K562 (cell line): ENCODE measurements around the gene IDH2. TPM values are rescaled to one million over a fixed set of nuclear protein-coding genes. Genes with fewer than 3 reads are reported as not detected.

Experiments
- ATAC-seq: fragments of 200-7000 bp; cut with Tn5 transposase; 3 replicates; pipeline ENCODE4 v1.9.1; 2020; ENCODE audit warnings: moderate library complexity
- BruUV-seq: library from RNA; stranded (reverse); fragments of 400-500 nt; replicated peaks from 2 replicates; lab custom pipeline; 2021; lab: Mats Ljungman, UMichigan
- CTCF ChIA-PET: fragments of 300-600 bp; formaldehyde crosslinking; extraction: SDS; loops from one replicate; lab custom pipeline; 2021; ENCODE audit warnings: low intra/inter-chr PET ratio; lab: Yijun Ruan, JAX
- POLR2A ChIA-PET: fragments of 300-600, 350-650 bp; sonication (Branson Sonifier 250); formaldehyde crosslinking; extraction: SDS; loops from one replicate; lab custom pipeline; 2021; ENCODE audit warnings: antibody characterized with exemption, inconsistent platforms; lab: Yijun Ruan, JAX
- DNase-seq, 4 experiments: peaks; one replicate each; pipeline versions ENCODE4 v3.0.0 to v3.0.0-alpha.2; 2011 to 2018; ENCODE audit warnings: low spot score in 3 of 4, mixed read lengths in 3 of 4; ENCODE audit errors: extremely low read depth in 1 of 4
- FAIRE-seq: peaks from 2 replicates; lab custom pipeline; 2011; peaks lifted over from hg19 to GRCh38; lab: Jason Lieb, UNC
- H2AFZ ChIP-seq: 2 replicates; pipeline ENCODE4 v1.6.0; 2011; ENCODE audit warnings: low read depth, low read length, control low read depth, inconsistent platforms
- H3K27ac ChIP-seq: fragments of 200-600 bp; 3 replicates; pipeline ENCODE4 v1.8.0; 2011; ENCODE audit warnings: low read depth, mild to moderate bottlenecking, control low read depth, inconsistent platforms, low read length, moderate library complexity, mixed read lengths; ENCODE audit errors: extremely low read depth
- H3K27me3 ChIP-seq, 2 experiments: fragments of 300-600 bp in 1 of 2; 2 replicates in 1 of 2; 3 replicates in 1 of 2; pipeline versions ENCODE4 v1.6.0 to v1.8.0; 2011; ENCODE audit warnings: inconsistent platforms in 2 of 2, low read length in 2 of 2, mild to moderate bottlenecking in 1 of 2, mixed read lengths in 1 of 2, moderate library complexity in 1 of 2; ENCODE audit not compliant: control insufficient read depth in 2 of 2, insufficient read depth in 2 of 2
- H3K36me3 ChIP-seq: fragments of 300-600 bp; 3 replicates; pipeline ENCODE4 v1.8.0; 2011; ENCODE audit warnings: mild to moderate bottlenecking, low read length, inconsistent platforms; ENCODE audit not compliant: control insufficient read depth, insufficient read depth
- H3K4me1 ChIP-seq, 2 experiments: fragments of 200-600 bp in 1 of 2; replicated peaks in 1 of 2; 2 replicates in 1 of 2; 3 replicates in 1 of 2; pipeline versions ENCODE4 v1.5.1 to v1.8.0; 2011; ENCODE audit warnings: inconsistent platforms in 2 of 2, low read length in 2 of 2, mild to moderate bottlenecking in 1 of 2, mixed read lengths in 1 of 2, moderate library complexity in 1 of 2; ENCODE audit not compliant: control insufficient read depth in 2 of 2, insufficient read depth in 2 of 2
- H3K4me2 ChIP-seq: 2 replicates; pipeline ENCODE4 v1.6.1; 2011; ENCODE audit warnings: low read length, control low read depth, inconsistent platforms, mixed read lengths; ENCODE audit not compliant: insufficient read depth
- H3K4me3 ChIP-seq: fragments of 200-600 bp; sonication (generic), shearing (Covaris generic); 2 replicates; pipeline ENCODE4 v1.5.1; 2016; ENCODE audit warnings: control low read depth, inconsistent platforms
- H3K79me2 ChIP-seq: fragments of 200-600 bp; 3 replicates; pipeline ENCODE4 v1.8.0; 2011; ENCODE audit warnings: low read length, inconsistent platforms; ENCODE audit not compliant: control insufficient read depth, insufficient read depth
- H3K9ac ChIP-seq, 2 experiments: 2 replicates each; pipeline versions ENCODE4 v1.6.0 to v1.6.1; 2011; ENCODE audit warnings: low read depth in 2 of 2, low read length in 2 of 2, control low read depth in 1 of 2, inconsistent platforms in 1 of 2, mild to moderate bottlenecking in 1 of 2, mixed read lengths in 1 of 2; ENCODE audit not compliant: insufficient read depth in 1 of 2
- H3K9me1 ChIP-seq: one replicate; pipeline ENCODE4 v1.6.0; 2011; ENCODE audit warnings: inconsistent platforms, mild to moderate bottlenecking, low read length, moderate library complexity; ENCODE audit not compliant: control insufficient read depth, insufficient read depth
- H3K9me3 ChIP-seq: replicated peaks from 2 replicates; pipeline ENCODE4 v1.5.1; 2011; ENCODE audit warnings: low read depth, low read length, inconsistent platforms; ENCODE audit not compliant: control insufficient read depth, insufficient read depth
- H4K20me1 ChIP-seq: replicated peaks from 2 replicates; pipeline ENCODE4 v1.6.1; 2011; ENCODE audit warnings: low read length, inconsistent platforms, mixed read lengths; ENCODE audit not compliant: control insufficient read depth, insufficient read depth
- CBX2 ChIP-seq: fragments of 200-600 bp; sonication (generic); IDR thresholded peaks from one replicate; pipeline ENCODE4 v1.6.1; 2012; ENCODE audit warnings: mild to moderate bottlenecking, low read length, inconsistent platforms; ENCODE audit not compliant: insufficient read depth, poor library complexity, severe bottlenecking
- CCNT2 ChIP-seq: IDR thresholded peaks from 2 replicates; pipeline ENCODE4 v1.6.1; 2011; ENCODE audit warnings: borderline replicate concordance, low read depth, mild to moderate bottlenecking, moderate library complexity, mixed read lengths, low read length; ENCODE audit not compliant: insufficient read length; ENCODE audit errors: extremely low read depth
- GABPA ChIP-seq: fragments of 200-800 bp; sonication (Bioruptor generic); conservative IDR thresholded peaks from 2 replicates; pipeline ENCODE4 v1.6.1; 2016; ENCODE audit warnings: low read depth, missing genetic modification characterization, missing compliant biosample characterization
- NFATC3 ChIP-seq: fragments of 450-650 bp; IDR thresholded peaks from 2 replicates; pipeline ENCODE4 v1.6.1; 2017; ENCODE audit warnings: mild to moderate bottlenecking
- RBM25 ChIP-seq: fragments of 200-400 bp; formaldehyde crosslinking; IDR thresholded peaks from 2 replicates; pipeline ENCODE4 v1.6.1; 2018; ENCODE audit warnings: low read length, low read depth, moderate library complexity; ENCODE audit not compliant: severe bottlenecking
- TAF1 ChIP-seq: IDR thresholded peaks from 2 replicates; pipeline ENCODE4 v1.6.1; 2011; ENCODE audit warnings: mild to moderate bottlenecking, low read length, moderate library complexity; ENCODE audit not compliant: insufficient read depth, control insufficient read depth, severe bottlenecking; ENCODE audit errors: extremely low read depth
- ZC3H8 ChIP-seq: fragments of 450-650 bp; IDR thresholded peaks from 2 replicates; pipeline ENCODE4 v1.6.1; 2017
- ZKSCAN1 ChIP-seq: fragments of 150-350 bp; IDR thresholded peaks from 2 replicates; pipeline ENCODE4 v1.6.1; 2016; ENCODE audit warnings: low read depth, low read length
- ZNF311 ChIP-seq: fragments of 250-450 bp; sonication (Bioruptor Pico); IDR thresholded peaks from 2 replicates; pipeline ENCODE4 v1.4.0; 2020; ENCODE audit warnings: mild to moderate bottlenecking, moderate library complexity
- WGBS: fragments of 100-300 bp; shearing (Covaris generic); methylation state at CpG from one replicate; pipeline ENCODE4 v1.1.6; 2016; ENCODE audit warnings: low coverage, mixed read lengths; ENCODE audit not compliant: insufficient coverage; ENCODE audit errors: missing lambda C conversion rate; 5-methylcytosine and 5-hydroxymethylcytosine counted together
- in situ Hi-C: fragments of 300-500 bp; cut with MboI; formaldehyde crosslinking; loops from 4 replicates; pipeline ENCODE4 v1.15.0; 2018; ENCODE audit warnings: inconsistent platforms, mixed read lengths
- intact Hi-C: fragments of 100-400 bp; cut with micrococcal nuclease; formaldehyde crosslinking; loops from 2 replicates; pipeline ENCODE4 v1.14.2; 2022
- polyA plus RNA-seq, 8 experiments: library from polyadenylated mRNA; depleted of rRNA in 4 of 8; stranded (reverse) in 5 of 8; unstranded in 3 of 8; fragments of >200 nt; fragmentation: Nextera tagmentation in 2 of 8; fragmentation: Illumina TruSeq in 1 of 8; extraction: Ambion mirVana in 2 of 8; extraction: Trizol in 1 of 8; gene quantifications; 2 replicates each; pipeline versions ENCODE4 v1.2.1 to v1.2.3, GENCODE V29; 2011 to 2014; ENCODE audit warnings: inconsistent platforms in 1 of 8, missing spikeins in 1 of 8
- total RNA-seq, 7 experiments: library from RNA; depleted of rRNA in 6 of 7; stranded (reverse); fragments of >200 nt in 6 of 7; fragmentation: Illumina TruSeq in 2 of 7; extraction: Trizol in 2 of 7; gene quantifications; 2 replicates each; pipeline versions ENCODE4 v1.2.1 to v1.2.3, GENCODE V29; 2011 to 2021; ENCODE audit warnings: low replicate concordance in 1 of 7
- TF ChIP-seq, protein P1 (sequence below): fragments of 450-650 bp; formaldehyde crosslinking; IDR thresholded peaks from 2 replicates; pipeline ENCODE4 v1.4.0; 2022; ENCODE audit warnings: missing genetic modification characterization
- TF ChIP-seq, protein P2 (sequence below): sonication (generic); formaldehyde crosslinking; IDR thresholded peaks from 2 replicates; pipeline ENCODE4 v1.8.1; 2023; ENCODE audit warnings: mild to moderate bottlenecking, missing genetic modification reagents
- TF ChIP-seq, protein P3 (sequence below): fragments of 450-650 bp; IDR thresholded peaks from 2 replicates; pipeline ENCODE4 v1.6.1; 2017; ENCODE audit warnings: antibody characterized with exemption
- TF ChIP-seq, protein P4 (sequence below), 2 experiments: fragments of 450-650 bp in 1 of 2; sonication (generic) in 1 of 2; formaldehyde crosslinking in 1 of 2; IDR thresholded peaks in 1 of 2; conservative IDR thresholded peaks in 1 of 2; 2 replicates each; pipeline versions ENCODE4 v1.6.1 to v1.8.1; 2016 to 2023; ENCODE audit warnings: mild to moderate bottlenecking in 2 of 2, moderate library complexity in 2 of 2, inconsistent platforms in 1 of 2, missing genetic modification reagents in 1 of 2

IDH2 gene
- total and polyA plus RNA-seq, 9 of the 15 experiments (the other 6 are each of a cell fraction or from before 2014, with no cell fraction given) = 0.70 to 99.9 (median 59.2) TPM

DNA sequence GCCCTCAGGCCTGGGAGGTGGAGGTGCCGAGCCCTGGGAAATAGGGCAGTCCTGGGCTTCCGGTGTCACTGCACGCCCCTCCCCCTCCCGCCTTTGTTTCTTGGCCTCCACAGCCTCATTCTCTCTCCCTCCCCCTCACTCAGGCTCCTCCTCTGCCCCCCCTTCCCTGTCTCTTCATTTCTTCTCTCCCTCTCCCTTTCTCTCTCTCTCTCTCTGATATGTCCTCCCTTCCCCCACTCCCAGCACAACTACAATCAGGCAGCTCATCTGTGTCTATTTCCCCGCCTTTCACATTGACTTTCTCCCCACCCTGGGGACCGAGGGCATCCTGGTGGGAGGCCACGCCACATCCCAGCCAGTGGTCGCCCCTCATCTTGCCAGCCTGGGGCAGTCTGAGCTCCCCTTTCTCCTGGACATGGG lies 40.2 kb downstream of the IDH2 start (continued):
- TF ChIP-seq ZC3H8 (no peak), TAF1 (peak; percentile 46), CBX2 (no peak), ZKSCAN1 (peak; percentile 5; the same call in 1 of the 2 replicates), GABPA (tag) (peak; percentile 57; the same call in 1 of the 2 replicates), NFATC3 (0 out of 2 replicates have a peak, but pooled peaks have one; percentile 53), CCNT2 (no peak)
- TF ChIP-seq, protein P1, sequence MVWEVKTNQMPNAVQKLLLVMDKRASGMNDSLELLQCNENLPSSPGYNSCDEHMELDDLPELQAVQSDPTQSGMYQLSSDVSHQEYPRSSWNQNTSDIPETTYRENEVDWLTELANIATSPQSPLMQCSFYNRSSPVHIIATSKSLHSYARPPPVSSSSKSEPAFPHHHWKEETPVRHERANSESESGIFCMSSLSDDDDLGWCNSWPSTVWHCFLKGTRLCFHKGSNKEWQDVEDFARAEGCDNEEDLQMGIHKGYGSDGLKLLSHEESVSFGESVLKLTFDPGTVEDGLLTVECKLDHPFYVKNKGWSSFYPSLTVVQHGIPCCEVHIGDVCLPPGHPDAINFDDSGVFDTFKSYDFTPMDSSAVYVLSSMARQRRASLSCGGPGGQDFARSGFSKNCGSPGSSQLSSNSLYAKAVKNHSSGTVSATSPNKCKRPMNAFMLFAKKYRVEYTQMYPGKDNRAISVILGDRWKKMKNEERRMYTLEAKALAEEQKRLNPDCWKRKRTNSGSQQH (CRISPR knock-in tag) = 0 out of 2 replicates have a peak, but pooled peaks have one; percentile 27

DNA sequence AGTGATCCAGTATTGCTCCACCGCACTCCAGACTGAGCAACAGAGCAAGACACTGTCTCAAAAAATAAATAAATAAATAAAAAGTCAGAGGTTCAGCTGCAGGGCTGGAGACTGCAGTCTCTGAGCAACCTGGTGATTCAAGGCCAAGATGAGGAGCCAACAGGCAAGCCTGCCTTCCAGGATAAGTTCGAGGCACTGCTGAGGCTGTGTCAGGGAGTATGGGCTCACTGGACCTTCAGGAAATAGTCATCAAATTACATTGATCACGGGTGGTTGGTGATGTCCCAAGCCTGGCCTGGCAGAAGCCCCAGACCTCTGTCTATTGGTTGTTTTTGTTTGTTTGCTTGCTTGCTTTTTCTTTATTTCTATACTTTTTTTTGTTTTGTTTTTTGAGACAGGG lies 41.5 kb downstream of the IDH2 start:
- Histone ChIP-seq H3K27me3 (no peaks in the 10 kb centered on the region), H2AFZ (no peak overlapping the region), H3K27ac (peak overlapping the region; percentile 85; the same call in 1 of the 3 replicates), H3K9me3 (no peaks in the 10 kb centered on the region), H3K9ac (no peak overlapping the region), H3K4me3 (no peak overlapping the region), H4K20me1 (no peaks in the 10 kb centered on the region), H3K79me2 (peaks cover 7% of the 10 kb centered on the region; the same call in 2 of the 3 replicates), H3K4me1 (peaks cover 52 to 54% of the 10 kb centered on the region in 2 experiments), H3K4me2 (no peak overlapping the region), H3K36me3 (no peaks in the 10 kb centered on the region), H3K9me1 (no peaks in the 10 kb centered on the region)
- in situ Hi-C loops (no loop called here), intact Hi-C loops (no loop called here)
- no peak for ATAC-seq
- BruUV-seq = no TSS peak
- CTCF ChIA-PET = interaction anchor here (0.7 kb wide), 1 partner anchor 163 kb away, joined by 4 read pairs; no protein-coding TSS in a partner anchor
- 73% methylated on average over 3 of the region's 3 CpGs for WGBS
- POLR2A ChIA-PET = interaction anchor here (0.7 to 1.3 kb wide), 2 partner anchors 11 to 89 kb away, joined by 3 to 4 read pairs; no protein-coding TSS in a partner anchor
- FAIRE-seq = no peak
- peak in 1 of 4 experiments; percentile 27 for DNase-seq
- TF ChIP-seq RBM25 (no peak), ZNF311 (CRISPR knock-in tag) (no peak)
- TF ChIP-seq, protein P2, sequence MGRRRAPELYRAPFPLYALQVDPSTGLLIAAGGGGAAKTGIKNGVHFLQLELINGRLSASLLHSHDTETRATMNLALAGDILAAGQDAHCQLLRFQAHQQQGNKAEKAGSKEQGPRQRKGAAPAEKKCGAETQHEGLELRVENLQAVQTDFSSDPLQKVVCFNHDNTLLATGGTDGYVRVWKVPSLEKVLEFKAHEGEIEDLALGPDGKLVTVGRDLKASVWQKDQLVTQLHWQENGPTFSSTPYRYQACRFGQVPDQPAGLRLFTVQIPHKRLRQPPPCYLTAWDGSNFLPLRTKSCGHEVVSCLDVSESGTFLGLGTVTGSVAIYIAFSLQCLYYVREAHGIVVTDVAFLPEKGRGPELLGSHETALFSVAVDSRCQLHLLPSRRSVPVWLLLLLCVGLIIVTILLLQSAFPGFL (CRISPR knock-in tag) = no peak
- TF ChIP-seq, protein P3, sequence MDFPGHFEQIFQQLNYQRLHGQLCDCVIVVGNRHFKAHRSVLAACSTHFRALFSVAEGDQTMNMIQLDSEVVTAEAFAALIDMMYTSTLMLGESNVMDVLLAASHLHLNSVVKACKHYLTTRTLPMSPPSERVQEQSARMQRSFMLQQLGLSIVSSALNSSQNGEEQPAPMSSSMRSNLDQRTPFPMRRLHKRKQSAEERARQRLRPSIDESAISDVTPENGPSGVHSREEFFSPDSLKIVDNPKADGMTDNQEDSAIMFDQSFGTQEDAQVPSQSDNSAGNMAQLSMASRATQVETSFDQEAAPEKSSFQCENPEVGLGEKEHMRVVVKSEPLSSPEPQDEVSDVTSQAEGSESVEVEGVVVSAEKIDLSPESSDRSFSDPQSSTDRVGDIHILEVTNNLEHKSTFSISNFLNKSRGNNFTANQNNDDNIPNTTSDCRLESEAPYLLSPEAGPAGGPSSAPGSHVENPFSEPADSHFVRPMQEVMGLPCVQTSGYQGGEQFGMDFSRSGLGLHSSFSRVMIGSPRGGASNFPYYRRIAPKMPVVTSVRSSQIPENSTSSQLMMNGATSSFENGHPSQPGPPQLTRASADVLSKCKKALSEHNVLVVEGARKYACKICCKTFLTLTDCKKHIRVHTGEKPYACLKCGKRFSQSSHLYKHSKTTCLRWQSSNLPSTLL = no peak
- TF ChIP-seq, protein P4, sequence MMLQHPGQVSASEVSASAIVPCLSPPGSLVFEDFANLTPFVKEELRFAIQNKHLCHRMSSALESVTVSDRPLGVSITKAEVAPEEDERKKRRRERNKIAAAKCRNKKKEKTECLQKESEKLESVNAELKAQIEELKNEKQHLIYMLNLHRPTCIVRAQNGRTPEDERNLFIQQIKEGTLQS (IDR thresholded peaks at IDR 0.05) = no peak
- TF ChIP-seq, protein P4 (CRISPR knock-in tag; conservative IDR thresholded peaks at IDR 0.05) = no peak
